Renal cortical epithelial cell (primary cell): ENCODE results near the gene TESMIN. TPM values are rescaled to one million over a fixed set of nuclear protein-coding genes. Genes with fewer than 3 reads are reported as not detected.

ENCODE experiments used
- DNase-seq: peaks from one replicate; pipeline ENCODE4 v3.0.0-alpha.2; 2011; ENCODE audit warnings: low read depth
- total RNA-seq: library from RNA; depleted of rRNA; stranded (reverse); fragments of >200 nt; gene quantifications from 2 replicates; pipeline ENCODE4 v1.2.3, GENCODE V29; 2014

The TESMIN gene
- total RNA-seq, 1 donor from 2014 or later, result 2.9 TPM

- no peak for DNase-seq
Observed at GRCh38 chr11:68761801-68762200, 10.5 kb upstream of the TESMIN start.

DNA sequence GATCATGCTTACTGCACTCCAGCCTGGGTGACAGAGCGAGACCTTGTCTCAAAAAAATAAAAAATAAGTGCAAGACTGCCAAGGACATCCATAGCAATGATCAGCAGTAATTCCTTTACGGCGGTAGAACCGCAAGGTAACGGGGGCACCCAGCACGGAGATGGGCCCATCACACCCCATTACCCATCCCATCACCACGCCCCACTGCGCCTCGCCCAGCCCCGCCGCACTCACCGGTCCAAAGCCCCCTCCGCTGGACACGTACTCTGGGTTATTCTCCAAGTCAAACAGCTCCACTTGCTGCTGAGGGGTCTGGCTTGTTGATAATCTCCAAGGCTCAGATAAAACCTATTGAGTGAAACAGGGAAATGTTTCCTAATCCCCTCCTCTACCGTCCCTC is 8.7 kb upstream of the TESMIN start:
- DNase-seq, result no peak

- no peak for DNase-seq
Observed at GRCh38 chr11:68757711-68758110, 6.4 kb upstream of the TESMIN start.

DNA sequence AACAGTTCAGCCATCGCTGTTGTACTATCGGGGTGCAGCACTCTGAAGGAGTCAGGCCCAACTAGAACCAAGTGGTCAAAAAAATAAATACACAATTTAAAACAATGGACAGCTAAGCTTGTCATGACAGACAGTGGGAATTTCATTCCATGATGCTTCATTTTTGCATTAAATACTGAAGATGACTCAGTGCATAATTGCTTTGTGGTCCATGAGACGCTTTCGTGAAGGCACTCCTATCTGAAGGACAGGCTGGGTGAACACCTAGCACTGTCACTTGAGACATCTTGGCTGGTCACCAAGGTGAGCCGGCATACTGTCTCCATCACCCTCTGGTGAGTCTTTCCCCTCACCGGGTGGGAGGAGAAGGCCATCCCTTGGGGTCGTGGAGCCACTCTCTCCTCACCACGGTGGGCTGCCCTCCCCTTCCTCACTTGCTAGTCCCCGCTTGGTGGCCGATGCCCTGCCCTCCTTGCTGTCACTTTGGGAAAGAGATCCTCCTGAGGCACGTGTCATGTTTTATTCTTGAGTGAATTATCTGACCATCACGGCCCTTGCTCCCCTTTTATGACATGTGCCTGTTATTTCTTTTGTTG is 4.9 kb upstream of the TESMIN start:
- no peak for DNase-seq

- no peak for DNase-seq
Observed at GRCh38 chr11:68753300-68753699, 2.0 kb upstream of the TESMIN start.

DNA sequence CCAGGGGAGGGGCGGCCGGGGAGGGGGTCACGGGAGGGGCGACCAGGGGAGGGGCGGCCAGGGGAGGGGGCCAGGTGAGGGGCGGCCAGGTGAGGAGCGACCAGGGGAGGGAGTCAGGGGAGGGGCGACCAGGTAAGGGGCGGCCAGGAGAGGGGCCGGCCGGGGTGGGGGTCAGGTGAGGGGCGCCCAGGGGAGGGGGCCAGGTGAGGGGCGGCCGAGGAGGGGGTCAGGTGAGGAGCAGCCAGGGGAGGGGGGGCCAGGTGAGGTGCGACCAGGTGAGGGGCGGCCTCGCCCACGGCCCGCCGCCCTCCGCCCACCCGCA is 355 bp downstream of the TESMIN start:
- no peak for DNase-seq

GRCh38 chr11:68750195-68751003 is 921 bp downstream of the TESMIN start:
- no peak for DNase-seq

DNA sequence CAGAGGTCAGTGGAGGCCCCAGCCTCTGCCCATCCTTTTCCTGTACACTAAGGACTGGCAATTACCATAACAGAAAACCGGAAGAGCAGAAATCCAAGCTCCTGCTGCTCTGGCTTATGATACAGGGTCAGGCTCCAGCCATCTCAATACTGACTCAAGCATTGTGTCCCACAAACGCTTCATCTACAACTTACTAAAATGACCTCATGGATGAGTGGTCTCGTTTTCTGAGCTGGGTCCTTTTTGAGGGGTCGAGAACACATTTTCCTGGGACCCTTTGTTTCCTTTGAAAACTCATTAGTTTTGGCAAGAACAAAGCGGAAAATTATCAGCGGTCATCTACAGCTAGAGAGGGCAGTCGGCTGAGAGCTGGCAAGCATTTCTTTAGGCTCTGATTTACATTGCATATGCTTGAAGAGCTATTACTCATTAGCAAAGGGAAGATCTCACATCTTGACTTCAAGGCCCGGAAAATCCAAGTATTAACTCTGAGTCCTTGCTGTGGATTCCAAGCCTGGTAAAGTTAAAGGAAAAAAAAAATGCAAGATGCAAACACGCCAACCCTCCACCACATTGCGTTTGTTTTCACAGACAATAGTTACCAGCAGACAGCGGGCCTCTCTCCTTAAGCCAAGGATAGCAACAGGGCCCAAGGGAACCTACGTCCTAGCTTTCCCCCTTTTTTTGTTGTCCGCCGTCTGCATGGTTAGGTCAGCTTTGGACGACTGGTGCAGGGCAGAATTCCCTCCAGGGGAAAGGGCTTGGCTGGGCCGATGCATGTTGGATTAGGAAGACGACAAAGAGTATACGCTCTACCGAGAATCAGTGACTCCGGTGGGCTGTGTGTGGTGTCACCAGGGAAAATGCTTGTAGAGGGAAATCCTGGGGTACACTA is 1.8 kb downstream of the TESMIN start:
- no peak for DNase-seq

- DNase-seq, result no peak
Observed at GRCh38 chr11:68748061-68748460, 3.3 kb downstream of the TESMIN start.

DNA sequence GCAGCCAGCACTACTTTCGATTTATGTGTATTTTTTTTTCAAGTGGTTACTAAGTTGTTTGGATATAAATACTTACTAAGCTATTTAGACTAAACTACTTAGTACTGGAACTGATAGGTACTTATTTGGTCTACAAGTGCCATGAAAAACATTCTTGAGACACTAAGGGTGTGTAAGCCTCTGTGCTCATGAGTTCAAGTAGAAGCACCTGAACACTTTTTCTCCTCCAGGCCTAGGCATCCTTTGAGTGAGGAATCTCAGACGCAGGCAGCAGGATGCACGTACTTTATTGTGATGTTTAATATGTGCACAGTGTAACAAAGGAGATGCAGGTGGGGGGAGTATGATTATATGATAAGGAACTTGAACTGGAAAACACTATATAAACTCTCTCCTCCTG is 7.8 kb downstream of the TESMIN start:
- no peak for DNase-seq

DNA sequence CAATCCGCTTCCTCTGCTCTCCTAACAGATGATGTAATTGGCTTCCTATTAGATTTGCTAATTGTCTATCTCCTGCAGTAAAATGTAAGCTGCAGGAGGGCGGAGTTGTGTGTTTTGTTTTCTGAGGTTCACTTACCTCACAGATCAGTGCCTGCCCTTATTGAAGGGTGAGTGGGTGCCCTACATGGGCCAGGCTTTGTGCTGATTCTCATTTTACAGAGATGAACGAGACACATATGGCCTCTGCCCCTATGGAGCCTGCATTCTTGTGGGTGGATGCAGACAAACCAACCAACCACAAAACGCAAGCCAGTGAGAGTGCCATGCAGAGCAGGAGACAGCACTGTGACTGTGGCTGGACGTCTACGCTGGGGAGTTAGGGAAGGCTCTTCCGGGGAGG is 9.9 kb downstream of the TESMIN start:
- DNase-seq, result peak; percentile 9

GRCh38 chr11:68735646-68736045 is 15.7 kb downstream of the TESMIN start:
- DNase-seq, result no peak

DNA sequence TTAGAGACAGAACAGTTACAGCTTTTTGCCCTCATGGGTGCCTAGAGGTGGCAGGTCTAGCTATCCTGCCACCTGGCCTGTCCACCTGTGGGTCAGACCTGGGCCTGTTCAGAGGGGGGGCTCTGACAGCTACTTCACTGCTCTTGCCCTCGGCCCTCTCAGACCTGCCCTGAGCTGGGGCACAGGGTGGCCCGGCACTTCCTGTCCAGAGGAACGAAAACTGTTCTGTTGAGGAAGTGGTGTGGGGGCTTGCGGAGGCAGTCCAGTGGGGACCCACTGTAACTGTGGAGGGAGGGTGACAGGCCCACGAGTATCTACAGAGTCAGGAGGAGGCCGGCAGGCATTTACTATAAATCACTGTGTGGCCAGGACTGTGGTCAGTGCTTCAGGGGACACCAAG is 16.2 kb downstream of the TESMIN start:
- no peak for DNase-seq

- no peak for DNase-seq
Observed at GRCh38 chr11:68734111-68734510, 17.2 kb downstream of the TESMIN start.

DNA sequence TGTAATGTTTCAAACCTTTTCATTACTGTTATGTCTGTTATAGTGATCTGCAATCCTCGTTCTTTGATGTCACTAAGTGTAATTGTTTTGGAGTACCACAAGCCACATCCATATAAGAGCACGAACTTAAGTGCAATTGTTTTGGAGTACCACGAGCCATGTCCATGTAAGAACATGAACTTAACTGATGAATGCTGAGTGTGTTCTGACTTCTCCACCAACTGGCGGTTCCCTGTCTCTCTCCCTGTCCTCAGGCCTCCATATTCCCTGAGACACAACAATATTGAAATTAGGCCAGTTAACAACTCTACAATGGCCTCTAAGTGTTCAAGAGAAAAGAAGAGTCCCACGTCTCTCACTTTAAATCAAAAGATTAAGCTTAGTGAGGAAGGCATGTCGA is 23.5 kb downstream of the TESMIN start:
- no peak for DNase-seq

DNA sequence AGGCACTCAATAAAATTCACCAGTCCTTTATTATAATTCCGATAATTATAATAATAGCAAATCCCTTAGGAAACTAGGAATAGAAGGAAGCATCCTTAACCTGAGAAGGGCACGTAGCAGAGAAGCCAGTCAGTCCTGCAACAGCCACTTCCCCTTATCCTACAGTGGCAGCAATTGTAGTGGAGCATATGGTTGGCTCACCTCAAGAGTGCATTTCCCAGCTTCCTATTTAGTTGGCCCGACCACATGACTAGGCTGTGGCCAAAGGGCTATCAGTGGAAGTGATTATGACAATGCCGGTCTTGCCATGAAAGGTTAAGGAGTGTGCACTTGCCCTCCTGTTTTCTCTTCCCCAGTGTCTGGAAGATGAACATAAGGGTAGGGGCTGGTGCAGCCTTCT is 27.0 kb downstream of the TESMIN start:
- DNase-seq, result no peak

DNA sequence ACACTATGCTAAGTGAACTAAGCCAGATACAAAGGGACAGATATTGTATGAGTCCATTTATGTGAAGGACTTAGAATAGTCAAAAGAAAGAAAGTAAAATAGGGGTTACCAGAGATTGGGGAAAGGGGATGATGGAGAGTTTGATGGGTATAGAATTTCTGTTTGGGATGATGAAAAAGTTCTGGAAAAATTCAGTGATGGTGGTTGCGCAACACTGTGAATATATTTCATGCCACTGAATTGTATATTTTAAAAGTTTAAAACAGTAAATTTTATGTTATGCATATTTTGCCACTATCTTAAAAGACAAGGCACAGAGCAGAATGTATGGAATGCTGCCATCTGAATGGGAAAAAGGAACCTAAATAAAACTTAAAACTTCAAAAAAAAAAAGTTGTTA is 29.2 kb downstream of the TESMIN start:
- DNase-seq, result no peak

GRCh38 chr11:68721075-68721474 is 30.2 kb downstream of the TESMIN start:
- DNase-seq, result no peak

DNA sequence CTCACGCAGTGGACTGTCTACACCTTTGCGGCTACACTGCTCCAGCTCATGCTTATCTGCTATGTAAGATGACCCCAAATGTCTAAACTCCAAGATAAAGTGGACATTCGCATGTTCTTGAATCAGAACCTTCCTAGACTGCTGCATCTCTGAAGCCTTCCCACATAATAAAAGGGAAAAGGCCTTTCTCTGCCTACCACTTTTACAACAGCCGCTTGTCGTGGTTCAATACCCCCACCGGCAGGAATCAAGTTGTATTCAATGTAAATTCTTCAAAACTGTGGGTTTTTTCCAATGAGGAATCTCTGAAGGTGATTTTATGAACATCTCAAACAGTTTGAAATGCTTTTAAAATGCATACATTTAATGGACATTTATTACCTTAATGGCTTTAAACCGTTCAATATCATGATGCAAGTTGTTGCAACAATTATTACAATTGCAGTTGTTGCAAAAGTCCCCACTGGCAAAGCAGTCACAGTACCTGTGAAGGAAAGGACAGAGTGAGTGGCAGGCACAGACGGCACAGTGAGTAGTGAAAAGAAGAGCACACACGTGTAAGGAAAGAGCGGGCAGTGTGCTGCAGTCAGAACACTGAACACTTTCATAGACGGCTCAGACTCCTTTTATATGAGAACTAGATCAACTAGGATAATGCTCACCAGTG is 35.7 kb downstream of the TESMIN start:
- no peak for DNase-seq

DNA sequence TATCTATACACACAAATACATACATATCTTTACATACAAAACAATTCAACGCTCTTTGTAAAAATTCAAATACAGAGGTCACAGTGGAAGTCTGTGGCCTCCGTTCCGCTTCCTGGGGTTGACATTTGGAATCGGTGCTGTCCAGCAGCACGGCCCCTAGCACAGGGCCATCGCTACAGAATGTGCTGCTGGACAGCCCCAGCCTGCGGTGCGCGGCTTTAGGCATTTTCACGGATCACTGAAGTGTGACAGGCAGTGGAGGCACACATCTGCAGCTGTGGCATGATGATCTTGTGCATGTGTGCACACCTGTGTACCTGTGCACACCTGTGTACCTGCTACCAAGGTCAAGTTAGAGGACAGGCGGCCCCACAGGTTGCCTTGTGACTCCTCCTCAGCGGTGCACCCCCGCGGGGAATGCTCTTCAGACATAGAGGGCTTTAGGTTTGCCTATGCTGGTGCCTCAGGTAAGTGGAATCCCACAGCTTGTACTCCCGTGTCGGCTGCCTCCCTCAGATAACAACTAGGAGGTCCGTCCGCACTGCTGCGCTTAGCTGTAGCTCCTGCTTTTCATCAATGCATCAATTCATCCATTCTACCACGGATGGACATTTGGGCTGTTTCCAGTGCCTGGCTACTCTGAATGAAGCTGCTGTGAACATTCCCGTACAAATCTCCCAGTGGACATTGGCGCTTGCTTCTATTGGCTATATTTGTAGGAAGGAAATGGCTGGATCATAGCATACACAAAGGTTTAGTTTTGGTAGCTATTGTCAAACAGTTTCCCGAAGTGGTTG is 37.1 kb downstream of the TESMIN start:
- peak; percentile 15 for DNase-seq

GRCh38 chr11:68711114-68711513 is 40.2 kb downstream of the TESMIN start:
- DNase-seq, result no peak
